HG03571 (cell line): Measurements from ENCODE around the gene ITGA11.

Source experiments
- ATAC-seq: cut with Tn5 transposase; IDR thresholded peaks from one replicate; pipeline ENCODE4 v1.9.1; 2021; ENCODE audit not compliant: unreplicated experiment

ITGA11 gene

GRCh38 chr15:68412218-68412617 lies 19.7 kb downstream of the ITGA11 start:
- no peak for ATAC-seq

GRCh38 chr15:68411735-68412134 lies 20.2 kb downstream of the ITGA11 start:
- ATAC-seq = no peak

- no peak for ATAC-seq
These were observed 20.7 kb downstream of the ITGA11 start for GRCh38 chr15:68411343-68411675.

DNA sequence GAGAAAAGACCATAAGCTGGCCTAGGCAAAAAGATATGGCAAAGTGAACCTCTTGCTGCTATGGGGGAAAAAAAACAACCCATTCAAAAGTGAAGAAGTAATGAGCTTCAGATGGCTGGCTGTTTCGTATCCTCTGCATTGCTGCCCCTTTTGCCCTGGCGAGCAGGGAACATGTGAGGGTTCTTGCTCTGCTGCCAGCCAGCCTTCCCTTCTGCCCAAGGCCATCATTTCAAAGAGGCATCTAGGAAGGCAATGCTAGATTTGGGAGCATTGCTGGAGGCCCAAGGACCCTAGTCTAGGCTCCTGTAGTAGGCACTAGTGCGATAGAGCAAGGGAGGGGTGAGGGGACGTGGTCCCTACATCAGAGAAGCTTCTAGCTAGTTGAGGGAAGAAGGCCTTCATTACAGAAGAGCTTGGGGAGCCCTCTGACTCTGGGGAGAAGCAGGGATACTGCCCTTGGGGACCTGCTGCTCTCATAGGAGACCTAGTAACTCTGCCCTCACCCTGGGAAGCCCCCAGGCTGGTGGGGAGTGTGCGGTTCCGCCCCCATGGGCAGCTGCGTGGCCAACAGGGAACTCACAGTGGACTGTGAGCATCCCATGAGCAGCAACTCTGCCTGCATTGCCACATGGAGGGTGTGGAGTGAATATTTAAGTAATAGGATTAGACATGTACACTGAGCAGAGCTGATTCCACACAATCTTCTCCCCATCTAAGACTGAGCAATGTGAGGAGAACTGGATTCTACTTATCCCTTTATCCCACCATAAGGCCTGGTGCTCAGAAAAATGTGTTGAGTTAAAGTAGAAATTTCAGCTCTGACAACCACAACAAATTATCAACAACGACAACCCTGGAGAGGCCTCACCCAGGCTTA lies 21.3 kb downstream of the ITGA11 start:
- no peak for ATAC-seq

DNA sequence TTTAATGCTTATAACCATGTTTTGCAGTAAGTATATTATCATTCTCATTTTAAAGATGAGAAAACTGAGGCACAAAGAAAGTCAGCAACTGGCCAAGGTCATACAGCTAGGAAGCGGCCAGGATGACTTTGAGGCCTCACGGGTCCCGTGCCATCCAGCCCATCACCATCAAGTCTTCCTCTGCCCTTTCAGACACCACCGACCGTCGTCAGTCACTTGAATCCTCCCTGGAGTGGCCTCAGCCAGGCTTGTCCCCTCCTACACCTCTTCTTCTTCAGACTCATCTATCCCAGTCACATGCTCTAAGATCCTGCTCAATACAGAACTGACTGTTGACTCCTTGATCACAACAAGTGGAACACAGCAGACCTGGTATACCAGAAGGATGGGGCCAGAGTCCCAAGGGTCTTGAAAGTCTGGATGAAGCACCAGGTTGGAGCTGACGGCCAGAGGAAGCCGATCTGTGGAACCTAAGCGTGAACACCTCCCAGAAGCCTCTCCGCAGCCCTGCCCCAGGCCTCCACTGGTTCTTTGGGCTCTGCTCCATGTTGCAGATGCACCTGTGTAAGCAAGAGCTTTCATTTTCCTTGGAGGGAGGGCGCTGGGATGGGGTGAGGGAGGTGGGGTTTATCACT lies 22.1 kb downstream of the ITGA11 start:
- no peak for ATAC-seq

DNA sequence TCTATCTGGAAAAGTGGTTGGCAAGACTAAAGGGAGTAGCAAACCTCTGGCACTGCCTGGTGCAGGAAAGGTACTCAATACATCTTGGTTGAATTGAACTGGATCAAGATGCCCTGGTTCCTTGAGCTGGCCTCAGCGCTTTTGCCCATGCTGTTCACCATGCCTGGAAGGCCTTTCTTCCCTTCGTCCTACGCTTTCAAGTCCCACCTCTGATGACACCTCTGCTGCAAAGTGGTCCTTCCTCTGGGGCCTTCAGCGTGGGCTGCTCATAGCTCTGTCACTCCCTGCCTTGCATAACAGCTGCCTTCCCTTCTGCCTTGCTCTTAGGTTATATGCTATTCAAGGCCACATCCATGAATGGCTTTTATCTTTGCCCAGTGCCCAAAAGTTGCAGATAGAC lies 23.0 kb downstream of the ITGA11 start:
- no peak for ATAC-seq

- ATAC-seq = no peak
These were observed 23.8 kb downstream of the ITGA11 start for GRCh38 chr15:68407886-68408881.

DNA sequence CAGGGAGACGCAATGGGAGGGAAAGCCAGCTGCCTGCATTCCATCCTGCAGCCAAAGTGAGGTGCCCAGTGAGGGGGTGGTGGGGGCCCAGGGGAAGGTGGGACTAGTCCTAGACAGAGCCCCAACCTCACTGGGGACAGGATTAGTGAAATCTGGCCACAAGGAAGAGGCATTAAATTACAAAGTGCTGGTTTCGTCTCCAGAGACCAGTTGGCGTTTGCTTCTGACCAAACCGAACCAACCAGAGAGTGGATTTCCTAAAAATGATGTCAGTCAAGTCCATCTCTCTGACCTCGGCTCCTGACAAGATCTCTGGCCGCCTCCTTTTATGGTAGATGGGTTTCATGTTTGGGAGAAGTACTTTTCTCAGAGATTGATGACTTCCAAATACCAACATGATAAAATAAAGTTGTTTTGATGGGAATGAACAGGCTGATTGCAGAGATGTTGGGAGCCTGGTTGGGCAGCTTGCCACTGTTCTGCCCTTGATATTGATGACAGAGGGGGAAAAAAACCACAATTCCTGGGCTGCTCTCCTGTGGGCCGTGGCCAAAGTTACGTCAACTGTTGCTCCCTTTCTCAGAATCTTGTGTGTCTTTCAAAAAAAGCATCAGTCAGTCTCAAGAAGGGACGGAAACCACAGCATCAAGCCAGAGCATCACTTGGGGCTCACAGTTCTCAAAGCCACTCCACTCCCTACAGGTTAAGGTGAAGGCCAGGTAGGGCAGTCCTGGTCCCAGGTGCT lies 24.6 kb downstream of the ITGA11 start:
- ATAC-seq = no peak

- no peak for ATAC-seq
These were observed 26.3 kb downstream of the ITGA11 start for GRCh38 chr15:68405378-68406250.

GRCh38 chr15:68404056-68404798 lies 27.7 kb downstream of the ITGA11 start:
- ATAC-seq = no peak

GRCh38 chr15:68403161-68403941 lies 28.6 kb downstream of the ITGA11 start:
- ATAC-seq = no peak

DNA sequence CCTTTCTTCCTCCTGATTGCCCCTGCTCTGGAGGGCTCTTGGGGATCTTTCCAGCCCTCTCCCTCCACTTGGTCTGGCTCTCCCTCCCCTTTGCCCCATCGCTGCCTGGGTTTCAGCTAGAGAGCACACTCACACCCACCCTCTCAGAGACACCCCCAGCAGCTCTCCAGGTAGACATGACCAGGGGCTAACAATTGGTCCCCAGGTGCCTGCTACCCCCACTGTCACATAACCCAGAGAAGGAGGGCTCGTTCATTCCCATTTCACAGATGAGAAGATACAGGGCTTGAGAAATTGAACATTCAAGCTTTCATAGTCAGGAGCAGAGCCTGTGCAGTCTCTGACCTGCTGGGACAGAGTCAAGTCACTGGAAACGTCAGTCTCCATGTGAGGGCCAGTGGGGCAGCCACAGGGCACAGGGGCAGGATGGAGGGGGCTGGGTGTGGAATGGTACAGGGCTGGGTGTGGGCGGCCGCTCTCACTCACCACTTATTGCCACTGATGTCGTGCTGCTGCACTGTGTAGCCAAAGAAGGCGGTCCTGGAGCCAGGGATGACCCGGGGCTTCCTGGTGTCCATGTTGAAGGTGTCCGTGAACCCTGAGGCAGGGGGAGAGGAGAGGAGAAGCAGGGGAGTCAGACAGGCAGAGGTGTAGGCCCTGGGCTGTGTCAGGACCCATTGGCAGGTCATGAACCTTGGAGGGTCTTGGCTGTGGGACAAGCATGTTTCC lies 29.4 kb downstream of the ITGA11 start:
- ATAC-seq = no peak

GRCh38 chr15:68401496-68402431 lies 30.2 kb downstream of the ITGA11 start:
- ATAC-seq = no peak

GRCh38 chr15:68400066-68400456 lies 31.9 kb downstream of the ITGA11 start:
- ATAC-seq = no peak

- no peak for ATAC-seq
These were observed 32.6 kb downstream of the ITGA11 start for GRCh38 chr15:68399096-68400065.
